OCI-LY7 (cell line): ENCODE results near the gene RPE65. TPM values are rescaled to one million over a fixed set of nuclear protein-coding genes. Genes with fewer than 3 reads are reported as not detected.

ENCODE experiments used
- BruUV-seq: library from RNA; stranded (reverse); fragments of 400-500 nt; replicated peaks from 2 replicates; lab custom pipeline; 2021; lab: Mats Ljungman, UMichigan
- CTCF ChIA-PET: fragments of 300-600 bp; sonication (Branson Sonifier 250); formaldehyde crosslinking; loops from one replicate; lab custom pipeline; 2022; ENCODE audit warnings: antibody characterized with exemption; ENCODE audit not compliant: unreplicated experiment; lab: Charles Lee
- POLR2A ChIA-PET: fragments of 300-600 bp; sonication (Branson Sonifier 250); formaldehyde crosslinking; loops from one replicate; lab custom pipeline; 2022; ENCODE audit warnings: antibody characterized with exemption; lab: Charles Lee
- DNase-seq: peaks from one replicate; pipeline ENCODE4 v3.0.0-alpha.2; 2015; ENCODE audit warnings: low spot score
- H2AFZ ChIP-seq: fragments of 200-600 bp; sonication (generic), shearing (Covaris generic); 2 replicates; pipeline ENCODE4 v1.6.1; 2014; ENCODE audit warnings: mild to moderate bottlenecking, antibody characterized with exemption, low read length, moderate library complexity
- H3K27ac ChIP-seq: fragments of 200-600 bp; sonication (generic); 2 replicates; pipeline ENCODE4 v1.5.1; 2014; ENCODE audit warnings: mixed run types, low read depth, mild to moderate bottlenecking, moderate library complexity, low read length, inconsistent platforms; ENCODE audit not compliant: poor library complexity, severe bottlenecking
- H3K36me3 ChIP-seq: fragments of 200-600 bp; sonication (generic); 2 replicates; pipeline ENCODE4 v1.6.1; 2014; ENCODE audit warnings: mild to moderate bottlenecking, antibody characterized with exemption, low read length, moderate library complexity, mixed read lengths; ENCODE audit not compliant: insufficient read depth
- H3K4me1 ChIP-seq: fragments of 200-600 bp; sonication (generic); 2 replicates; pipeline ENCODE4 v1.5.1; 2014; ENCODE audit warnings: mild to moderate bottlenecking, low read length; ENCODE audit not compliant: insufficient read depth, poor library complexity, severe bottlenecking
- H3K4me2 ChIP-seq: fragments of 200-600 bp; sonication (generic); 2 replicates; pipeline ENCODE4 v1.6.1; 2014; ENCODE audit warnings: mild to moderate bottlenecking, low read length
- H3K4me3 ChIP-seq: fragments of 200-600 bp; sonication (generic); 2 replicates; pipeline ENCODE4 v1.5.1; 2014; ENCODE audit warnings: mild to moderate bottlenecking, low read depth, low read length; ENCODE audit not compliant: poor library complexity, severe bottlenecking
- H3K79me2 ChIP-seq: fragments of 200-600 bp; sonication (generic); 2 replicates; pipeline ENCODE4 v1.6.1; 2016; ENCODE audit warnings: low read depth, mild to moderate bottlenecking, low read length, moderate library complexity, mixed read lengths; ENCODE audit not compliant: insufficient read depth
- H3K9me2 ChIP-seq: fragments of 200-600 bp; sonication (generic); 2 replicates; pipeline ENCODE4 v1.6.1; 2016; ENCODE audit warnings: mild to moderate bottlenecking, low read length, mixed read lengths; ENCODE audit not compliant: insufficient read depth
- H3K9me3 ChIP-seq: fragments of 200-600 bp; sonication (generic); 2 replicates; pipeline ENCODE4 v1.6.1; 2014; ENCODE audit warnings: mild to moderate bottlenecking, mixed run types, low read length, mixed read lengths
- H4K20me1 ChIP-seq: fragments of 200-600 bp; sonication (generic); 2 replicates; pipeline ENCODE4 v1.6.1; 2014; ENCODE audit warnings: mild to moderate bottlenecking, antibody characterized with exemption, low read length, moderate library complexity, mixed read lengths; ENCODE audit not compliant: insufficient read depth
- EZH2phosphoT487 ChIP-seq: fragments of 200-600 bp; sonication (generic); IDR thresholded peaks from 2 replicates; pipeline ENCODE4 v1.6.1; 2018; ENCODE audit warnings: low read depth, borderline replicate concordance, mild to moderate bottlenecking, mixed run types, antibody characterized with exemption, low read length, moderate library complexity, mixed read lengths
- intact Hi-C: fragments of 100-400 bp; cut with micrococcal nuclease; formaldehyde crosslinking; loops from one replicate; pipeline ENCODE4 v1.10.0; 2022; ENCODE audit not compliant: unreplicated experiment
- total RNA-seq, 2 experiments: library from RNA; depleted of rRNA in 1 of 2; stranded (reverse); fragments of >200 nt in 1 of 2; shearing (Covaris generic) in 1 of 2; gene quantifications; 2 replicates each; pipeline ENCODE4 v1.2.3, GENCODE V29; 2014 to 2022
- TF ChIP-seq, protein P1 (sequence below): fragments of 200-600 bp; sonication (generic); conservative IDR thresholded peaks from 2 replicates; pipeline ENCODE4 v1.5.1; 2014; ENCODE audit warnings: mild to moderate bottlenecking, antibody characterized with exemption, low read length, moderate library complexity, mixed read lengths

The RPE65 gene
- total RNA-seq, 2 experiments from 2014 or later, result not detected

DNA sequence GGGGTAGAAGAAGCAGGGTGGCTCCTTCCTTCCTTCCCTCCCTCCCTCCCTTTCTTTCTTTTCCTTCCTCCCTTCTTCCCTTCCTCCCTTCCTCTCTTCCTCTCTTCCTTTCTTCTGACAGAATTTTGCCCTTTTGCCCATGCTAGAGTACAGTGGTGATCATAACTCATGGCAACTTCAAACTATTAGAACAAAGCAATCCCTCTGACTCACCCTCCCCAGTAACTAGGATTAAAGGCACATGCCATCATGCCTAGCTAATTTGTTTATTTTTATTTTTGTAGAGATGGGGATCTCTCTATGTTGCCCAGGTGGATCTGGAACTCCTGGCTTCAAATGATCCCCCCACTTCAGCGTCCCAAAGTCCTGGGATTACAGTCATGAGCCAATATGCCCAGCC is 10.0 kb upstream of the RPE65 start:
- H3K4me2 ChIP-seq, result no peak overlapping the region

DNA sequence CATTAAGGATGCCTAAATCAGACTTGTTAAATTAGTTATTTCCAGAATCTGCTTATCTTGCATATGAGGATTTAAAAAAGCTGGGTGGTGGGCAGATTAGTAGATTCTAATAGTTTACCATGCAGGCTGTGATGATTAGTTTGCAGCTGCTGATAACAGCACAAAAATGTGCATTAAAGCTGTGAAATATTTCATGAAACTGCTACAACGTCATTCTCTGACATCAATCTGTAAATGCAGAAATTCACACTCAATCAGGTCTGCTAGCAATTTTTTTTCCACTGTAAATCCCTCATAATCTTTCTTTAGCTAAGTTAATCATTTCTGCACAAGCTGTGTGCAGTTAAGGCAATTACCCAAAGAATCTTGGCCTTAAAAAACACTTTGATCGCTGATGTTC is 9.3 kb upstream of the RPE65 start:
- no peaks in the 10 kb centered on the region for H3K9me2 ChIP-seq
- no peaks in the 10 kb centered on the region for H3K4me1 ChIP-seq
- ChIA-PET POLR2A (interaction anchor here (0.6 kb wide), 1 partner anchor 171 kb away, joined by 3 read pairs; no protein-coding TSS in a partner anchor), CTCF (no interaction called here)
- no peak overlapping the region for H3K4me3 ChIP-seq
- no peaks in the 10 kb centered on the region for H3K36me3 ChIP-seq
- no peak for DNase-seq
- no peaks in the 10 kb centered on the region for H4K20me1 ChIP-seq
- TF ChIP-seq, protein P1, sequence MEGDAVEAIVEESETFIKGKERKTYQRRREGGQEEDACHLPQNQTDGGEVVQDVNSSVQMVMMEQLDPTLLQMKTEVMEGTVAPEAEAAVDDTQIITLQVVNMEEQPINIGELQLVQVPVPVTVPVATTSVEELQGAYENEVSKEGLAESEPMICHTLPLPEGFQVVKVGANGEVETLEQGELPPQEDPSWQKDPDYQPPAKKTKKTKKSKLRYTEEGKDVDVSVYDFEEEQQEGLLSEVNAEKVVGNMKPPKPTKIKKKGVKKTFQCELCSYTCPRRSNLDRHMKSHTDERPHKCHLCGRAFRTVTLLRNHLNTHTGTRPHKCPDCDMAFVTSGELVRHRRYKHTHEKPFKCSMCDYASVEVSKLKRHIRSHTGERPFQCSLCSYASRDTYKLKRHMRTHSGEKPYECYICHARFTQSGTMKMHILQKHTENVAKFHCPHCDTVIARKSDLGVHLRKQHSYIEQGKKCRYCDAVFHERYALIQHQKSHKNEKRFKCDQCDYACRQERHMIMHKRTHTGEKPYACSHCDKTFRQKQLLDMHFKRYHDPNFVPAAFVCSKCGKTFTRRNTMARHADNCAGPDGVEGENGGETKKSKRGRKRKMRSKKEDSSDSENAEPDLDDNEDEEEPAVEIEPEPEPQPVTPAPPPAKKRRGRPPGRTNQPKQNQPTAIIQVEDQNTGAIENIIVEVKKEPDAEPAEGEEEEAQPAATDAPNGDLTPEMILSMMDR, result no peak
- no peak for TF ChIP-seq EZH2phosphoT487
- intact Hi-C loops, result no loop called here
- BruUV-seq, result no TSS peak
- H3K79me2 ChIP-seq, result no peaks in the 10 kb centered on the region
- H2AFZ ChIP-seq, result no peak overlapping the region
- H3K9me3 ChIP-seq, result no peaks in the 10 kb centered on the region
- H3K4me2 ChIP-seq, result no peak overlapping the region
- no peak overlapping the region for H3K27ac ChIP-seq

More for the DNA sequence above, 10.0 kb upstream of the RPE65 start:
- Histone ChIP-seq H3K4me1 (no peaks in the 10 kb centered on the region), H3K79me2 (no peaks in the 10 kb centered on the region), H4K20me1 (no peaks in the 10 kb centered on the region), H3K9me3 (no peaks in the 10 kb centered on the region), H3K9me2 (no peaks in the 10 kb centered on the region), H3K36me3 (no peaks in the 10 kb centered on the region), H2AFZ (no peak overlapping the region), H3K4me3 (no peak overlapping the region), H3K27ac (no peak overlapping the region)
- DNase-seq, result no peak
- POLR2A ChIA-PET, result no interaction called here
- CTCF ChIA-PET, result no interaction called here
- intact Hi-C loops, result loop anchor here (10.0 kb wide), 1 partner anchor 1275 kb away; no protein-coding TSS in a partner anchor
- TF ChIP-seq, protein P1, result no peak
- TF ChIP-seq EZH2phosphoT487, result no peak
- BruUV-seq, result no TSS peak

DNA sequence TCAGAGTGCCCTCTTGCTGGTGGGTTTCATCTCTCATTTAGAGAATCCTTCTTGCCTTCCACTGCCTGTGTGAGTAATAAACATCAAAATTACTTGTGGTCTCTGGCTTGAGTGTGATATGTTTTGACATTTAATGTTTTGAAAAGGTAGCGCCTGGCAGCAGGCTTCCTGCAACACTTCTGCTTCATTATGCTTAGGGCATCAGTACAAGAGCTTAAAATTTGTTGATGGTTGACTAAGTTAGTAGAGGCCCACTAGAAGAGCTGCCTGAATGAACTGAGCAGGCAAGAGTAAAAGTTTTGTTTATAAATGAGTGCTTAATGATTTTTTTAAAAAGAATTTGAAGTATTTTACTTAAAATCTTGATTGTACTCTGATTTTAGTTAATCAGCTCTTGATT is 6.4 kb upstream of the RPE65 start:
- Histone ChIP-seq H2AFZ (no peak overlapping the region), H4K20me1 (no peaks in the 10 kb centered on the region), H3K4me3 (no peak overlapping the region), H3K27ac (no peak overlapping the region), H3K4me1 (no peaks in the 10 kb centered on the region), H3K9me2 (no peaks in the 10 kb centered on the region), H3K79me2 (no peaks in the 10 kb centered on the region), H3K36me3 (no peaks in the 10 kb centered on the region), H3K9me3 (no peaks in the 10 kb centered on the region), H3K4me2 (no peak overlapping the region)
- no peak for DNase-seq
- POLR2A ChIA-PET, result interaction anchor here (0.8 kb wide), 1 partner anchor 16 kb away, joined by 3 read pairs; no protein-coding TSS in a partner anchor
- intact Hi-C loops, result no loop called here
- TF ChIP-seq, protein P1, result no peak
- TF ChIP-seq EZH2phosphoT487, result no peak
- BruUV-seq, result no TSS peak
- CTCF ChIA-PET, result no interaction called here
